Panc1 (cell line): ENCODE measurements around the gene HOXD13. TPM values are rescaled to one million over a fixed set of nuclear protein-coding genes. Genes with fewer than 3 reads are reported as not detected.

Experiments used
- ATAC-seq: fragments of 200-7000 bp; cut with Tn5 transposase; 2 replicates; pipeline ENCODE4 v1.9.1; 2020; ENCODE audit warnings: mild to moderate bottlenecking, moderate library complexity
- BruUV-seq: library from RNA; stranded (reverse); fragments of 400-500 nt; replicated peaks from 2 replicates; lab custom pipeline; 2021; lab: Mats Ljungman, UMichigan
- CTCF ChIA-PET: fragments of 300-600 bp; sonication (Branson Sonifier 250); formaldehyde crosslinking; loops from one replicate; lab custom pipeline; 2022; ENCODE audit warnings: antibody characterized with exemption; lab: Charles Lee
- POLR2A ChIA-PET: fragments of 300-600 bp; sonication (Branson Sonifier 250); formaldehyde crosslinking; loops from one replicate; lab custom pipeline; 2022; ENCODE audit warnings: antibody characterized with exemption; lab: Charles Lee
- DNase-seq: peaks from one replicate; pipeline ENCODE4 v3.0.0-alpha.2; 2010; ENCODE audit warnings: low read depth, low spot score
- H3K27ac ChIP-seq: 2 replicates; pipeline ENCODE4 v1.5.1; 2011; ENCODE audit warnings: mild to moderate bottlenecking, low read length, inconsistent platforms
- H3K27me3 ChIP-seq: fragments of 200-500 bp; sonication (Bioruptor generic); 2 replicates; pipeline ENCODE4 v1.6.0; 2014; ENCODE audit warnings: low read length, inconsistent platforms; ENCODE audit not compliant: control insufficient read depth, insufficient read depth
- H3K36me3 ChIP-seq: fragments of 200-500 bp; sonication (Bioruptor generic); 2 replicates; pipeline ENCODE4 v1.5.1; 2014; ENCODE audit warnings: inconsistent platforms, mild to moderate bottlenecking, low read length, moderate library complexity; ENCODE audit not compliant: control insufficient read depth, insufficient read depth
- H3K4me1 ChIP-seq: 2 replicates; pipeline ENCODE4 v1.5.1; 2011; ENCODE audit warnings: inconsistent platforms, mild to moderate bottlenecking, low read length, moderate library complexity; ENCODE audit not compliant: control insufficient read depth, insufficient read depth
- H3K4me3 ChIP-seq, 2 experiments: 2 replicates each; pipeline ENCODE4 v1.5.1; 2011 to 2012; ENCODE audit warnings: low read depth in 2 of 2, low read length in 2 of 2, mild to moderate bottlenecking in 2 of 2, inconsistent platforms in 1 of 2, moderate library complexity in 1 of 2
- H3K9me3 ChIP-seq: fragments of 200-500 bp; sonication (Bioruptor generic); 2 replicates; pipeline ENCODE4 v1.5.1; 2014; ENCODE audit warnings: low read depth, mild to moderate bottlenecking, inconsistent platforms, low read length, moderate library complexity; ENCODE audit not compliant: control insufficient read depth, insufficient read depth
- CTCF ChIP-seq: fragments of 450-650 bp; IDR thresholded peaks from 2 replicates; pipeline ENCODE4 v1.5.1; 2017; ENCODE audit warnings: mild to moderate bottlenecking
- POLR2AphosphoS5 ChIP-seq: IDR thresholded peaks from 2 replicates; pipeline ENCODE4 v1.6.1; 2012; ENCODE audit warnings: mild to moderate bottlenecking, low read depth, low read length, moderate library complexity
- REST ChIP-seq, 2 experiments: IDR thresholded peaks; 2 replicates each; pipeline ENCODE4 v1.6.1; 2011 to 2012; ENCODE audit warnings: low read depth in 2 of 2, control low read depth in 1 of 2, low read length in 1 of 2, mild to moderate bottlenecking in 1 of 2, moderate library complexity in 1 of 2; ENCODE audit not compliant: insufficient read depth in 1 of 2
- SIN3A ChIP-seq: IDR thresholded peaks from 2 replicates; pipeline ENCODE4 v1.6.1; 2012; ENCODE audit warnings: low read depth, mild to moderate bottlenecking, low read length, moderate library complexity, borderline replicate concordance; ENCODE audit not compliant: insufficient read depth
- TCF7L2 ChIP-seq: IDR thresholded peaks from 2 replicates; pipeline ENCODE4 v1.6.1; 2011; ENCODE audit warnings: mild to moderate bottlenecking, low read depth, low read length, inconsistent platforms
- in situ Hi-C: cut with HindIII; loops from 2 replicates; pipeline ENCODE4 v1.10.0; 2016; ENCODE audit warnings: low sequenced_read_pairs, low pct_unique_long_range_greater_than_20kb
- intact Hi-C: fragments of 100-400 bp; cut with micrococcal nuclease; formaldehyde crosslinking; loops from one replicate; pipeline ENCODE4 v1.10.0; 2022; ENCODE audit not compliant: unreplicated experiment
- total RNA-seq: library from RNA; stranded (reverse); gene quantifications from one replicate; pipeline ENCODE4 v1.2.1, GENCODE V29; 2021; ENCODE audit not compliant: unreplicated experiment

Gene HOXD13
- total RNA-seq, 1 experiment from 2014 or later = not detected

GRCh38 chr2:176117162-176117822 lies 24.8 kb downstream of the HOXD13 start:
- ChIA-PET CTCF (interaction anchor here (0.6 kb wide), 1 partner anchor 312 kb away, joined by 3 read pairs; no protein-coding TSS in a partner anchor), POLR2A (no interaction called here)
- H3K36me3 ChIP-seq = no peaks in the 10 kb centered on the region
- intact Hi-C loops = no loop called here
- no peaks in the 10 kb centered on the region for H3K4me1 ChIP-seq
- no TSS peak for BruUV-seq
- no peak for DNase-seq
- H3K27me3 ChIP-seq = peaks cover 2% of the 10 kb centered on the region; the same call in 1 of the 2 replicates
- no peak overlapping the region for H3K4me3 ChIP-seq
- no peak for ATAC-seq
- TF ChIP-seq REST (IDR thresholded peaks at IDR 0.05; ENCODE audit: insufficient read depth in 1 of 2, low read depth in 2 of 2, low read length in 1 of 2) = no peak
- no peak for TF ChIP-seq TCF7L2
- TF ChIP-seq POLR2AphosphoS5 = no peak
- no peak for TF ChIP-seq SIN3A
- TF ChIP-seq CTCF = no peak
- H3K27ac ChIP-seq = no peak overlapping the region
- no peaks in the 10 kb centered on the region for H3K9me3 ChIP-seq
- in situ Hi-C loops = no loop called here

- no peak for DNase-seq
- no peak for ATAC-seq
- POLR2A ChIA-PET = no interaction called here
- intact Hi-C loops (no loop called here), in situ Hi-C loops (no loop called here)
- H3K27me3 ChIP-seq = peaks cover 2% of the 10 kb centered on the region; the same call in 1 of the 2 replicates
- no peaks in the 10 kb centered on the region for H3K9me3 ChIP-seq
- H3K27ac ChIP-seq = no peak overlapping the region
- H3K36me3 ChIP-seq = no peaks in the 10 kb centered on the region
- no peaks in the 10 kb centered on the region for H3K4me1 ChIP-seq
- no TSS peak for BruUV-seq
- CTCF ChIA-PET = interaction anchor here (0.6 kb wide), 1 partner anchor 312 kb away, joined by 3 read pairs; no protein-coding TSS in a partner anchor
- no peak for TF ChIP-seq POLR2AphosphoS5
- TF ChIP-seq TCF7L2 = no peak
- no peak for TF ChIP-seq REST (IDR thresholded peaks at IDR 0.05; ENCODE audit: insufficient read depth in 1 of 2, low read depth in 2 of 2, low read length in 1 of 2)
- no peak for TF ChIP-seq CTCF
- TF ChIP-seq SIN3A = no peak
- no peak overlapping the region for H3K4me3 ChIP-seq
Observed at GRCh38 chr2:176117823-176118371, 25.4 kb downstream of the HOXD13 start.
